HG02852 (cell line): ENCODE data around the gene TEKTIP1.
"Not testable (repeated sequence)": the region's sequence is repeated elsewhere in the genome, so short reads cannot be mapped to it uniquely, and the experiment has no call there.

Source experiments
- ATAC-seq: cut with Tn5 transposase; IDR thresholded peaks from one replicate; pipeline ENCODE4 v1.9.1; 2021; ENCODE audit warnings: mild to moderate bottlenecking, moderate library complexity; ENCODE audit not compliant: unreplicated experiment

TEKTIP1 gene

DNA sequence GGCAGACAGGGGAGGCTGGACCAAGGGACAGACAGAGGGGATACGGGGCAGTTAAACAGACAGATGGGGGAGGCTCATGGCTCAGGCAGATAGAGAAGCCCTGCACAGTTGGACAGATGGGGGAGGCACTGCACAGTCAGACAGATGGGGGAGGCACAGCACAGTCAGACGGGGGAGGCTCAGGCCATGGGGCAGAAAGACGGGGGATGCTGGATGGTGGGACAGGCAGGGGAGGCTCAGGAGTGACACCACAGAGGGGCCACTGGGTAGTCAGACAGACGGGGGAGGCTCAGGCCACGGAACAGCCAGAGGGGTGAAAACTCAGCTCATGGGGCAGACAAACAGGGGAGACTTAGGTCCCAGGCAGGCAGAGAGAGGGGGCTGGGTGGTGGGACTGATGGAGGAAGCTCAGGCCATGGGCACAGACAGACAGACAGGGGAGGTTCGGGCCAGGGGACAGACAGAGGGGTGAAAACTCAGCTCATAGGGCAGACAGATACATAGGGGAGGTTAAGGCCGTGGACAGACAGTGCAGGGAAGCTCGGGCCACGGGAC is 17.5 kb downstream of the TEKTIP1 start:
- ATAC-seq = no peak

DNA sequence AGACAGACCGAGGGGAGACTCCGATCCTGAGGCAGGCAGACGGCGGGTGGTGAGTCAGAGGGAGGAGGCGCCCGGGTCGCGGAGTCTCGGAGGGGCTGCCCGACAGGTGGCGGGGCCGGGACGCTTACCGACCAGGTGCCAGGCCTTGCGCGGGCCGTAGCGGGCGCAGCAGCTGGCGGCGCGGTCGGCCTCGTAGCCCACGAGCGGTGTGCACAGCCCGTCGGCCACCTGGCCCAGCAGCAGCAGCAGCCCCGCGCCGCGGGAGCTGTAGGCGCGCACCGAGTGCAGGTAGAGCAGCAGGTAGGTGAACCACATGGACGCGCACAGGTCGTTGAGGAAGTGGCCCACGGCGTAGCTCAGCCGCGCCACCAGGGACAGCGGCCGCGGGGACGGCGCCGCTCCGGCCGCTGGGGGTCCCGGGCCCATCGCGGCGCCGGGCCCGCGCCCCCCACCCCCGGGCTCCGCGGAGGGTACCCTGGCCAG is 18.0 kb downstream of the TEKTIP1 start:
- ATAC-seq = peak; percentile 28

DNA sequence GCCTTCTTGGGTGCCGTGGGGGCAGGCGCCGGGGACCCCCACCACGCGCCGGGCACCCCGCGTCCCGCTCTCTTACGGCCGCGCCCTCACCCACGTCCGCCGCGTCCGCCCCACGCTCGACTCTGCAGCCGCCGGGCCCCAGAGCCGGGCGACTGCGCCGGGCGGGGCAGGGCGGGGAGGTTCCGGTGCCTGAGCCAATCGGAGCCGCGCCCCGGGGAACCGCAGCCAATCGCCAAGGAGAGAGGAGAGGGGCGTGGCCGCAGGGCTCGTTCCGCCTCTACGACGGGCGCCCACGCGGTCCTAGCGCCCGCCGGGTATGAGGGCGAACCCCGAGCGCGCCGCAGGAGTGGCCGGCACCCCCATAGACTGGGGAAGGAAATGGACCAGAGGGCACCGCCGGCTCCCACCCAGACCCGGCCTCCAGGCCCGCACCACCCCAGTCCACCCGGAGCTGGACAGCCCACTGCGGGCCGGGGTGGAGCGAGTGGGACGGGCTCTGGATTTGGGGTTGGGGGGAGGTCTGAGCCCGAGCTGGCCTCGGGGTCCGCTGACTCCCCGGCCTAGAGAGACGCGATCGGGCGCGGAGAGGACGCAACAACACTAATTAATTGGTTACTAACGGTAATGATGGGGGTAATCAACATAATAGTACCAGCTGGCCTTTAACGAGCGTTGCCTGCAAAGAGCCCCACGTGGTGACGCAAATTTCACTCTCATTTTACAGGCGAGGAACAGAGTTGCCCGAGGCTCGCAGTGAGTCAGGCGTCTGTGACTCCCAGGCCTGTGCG is 18.7 kb downstream of the TEKTIP1 start, which contains the start of gene MFSD12:
MFSD12 (minus strand) TSS at position 126 of the 788 bp plus-strand sequence. CDS start 183 bp downstream, outside the sequence.
- ATAC-seq = peak; percentile 81

DNA sequence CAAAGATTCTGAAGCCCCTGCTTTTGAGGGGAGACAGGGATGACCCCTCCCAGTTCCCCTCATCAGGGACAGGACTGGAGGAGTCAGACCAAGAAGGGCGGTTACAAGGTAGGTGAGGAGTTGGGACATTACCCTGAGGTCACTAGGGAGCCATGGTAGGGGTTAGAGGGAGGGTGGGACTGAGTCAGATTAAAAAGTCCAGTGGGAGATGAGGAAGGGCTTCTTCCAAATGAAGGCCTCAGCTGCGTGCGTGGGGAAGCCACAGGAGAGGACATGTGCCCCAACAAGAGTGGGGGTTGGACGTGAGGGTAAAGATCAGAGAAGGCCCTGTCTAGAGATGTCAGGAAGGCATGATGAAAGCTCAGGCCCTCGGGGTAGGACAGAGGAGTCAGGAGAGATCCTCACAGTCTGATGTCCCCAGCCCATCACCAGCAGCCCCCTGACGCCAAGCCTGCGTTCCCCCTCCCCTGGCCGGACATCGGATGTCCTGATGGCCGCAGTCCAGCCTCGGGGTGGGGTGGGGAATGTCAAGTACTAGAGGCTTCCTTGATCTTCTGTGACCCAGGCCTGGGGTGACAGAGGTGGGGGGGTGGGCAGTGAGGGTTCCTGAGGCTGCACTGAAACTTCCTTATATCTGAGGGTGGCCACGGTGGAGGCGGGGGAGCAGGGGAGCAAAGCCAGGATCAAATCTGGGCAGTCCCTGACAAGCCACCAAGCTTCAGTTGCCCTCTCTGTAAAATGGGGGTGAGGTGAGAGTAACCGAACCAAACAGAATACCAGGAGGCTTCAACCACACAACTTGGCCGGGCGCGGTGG is 24.9 kb downstream of the TEKTIP1 start:
- ATAC-seq = no peak

DNA sequence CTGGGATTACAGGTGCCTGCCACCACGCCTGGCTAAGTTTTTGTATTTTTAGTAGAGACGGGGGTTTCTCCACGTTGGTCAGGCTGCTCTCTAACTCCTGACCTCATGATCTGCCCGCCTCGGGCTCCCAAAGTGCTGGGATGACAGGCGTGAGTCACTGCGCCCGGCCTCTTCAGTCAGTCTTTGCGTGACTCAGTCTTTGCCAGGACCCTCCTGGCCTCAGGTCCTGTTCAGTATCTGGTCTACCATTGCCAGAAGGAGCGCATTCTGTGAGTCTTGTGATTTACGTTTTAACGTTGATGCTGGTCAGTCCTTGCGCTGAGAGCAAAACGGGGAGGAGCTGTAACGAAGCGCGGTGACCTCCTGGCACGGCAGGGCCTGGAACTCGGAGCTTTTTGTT is 26.2 kb downstream of the TEKTIP1 start:
- ATAC-seq = no peak

DNA sequence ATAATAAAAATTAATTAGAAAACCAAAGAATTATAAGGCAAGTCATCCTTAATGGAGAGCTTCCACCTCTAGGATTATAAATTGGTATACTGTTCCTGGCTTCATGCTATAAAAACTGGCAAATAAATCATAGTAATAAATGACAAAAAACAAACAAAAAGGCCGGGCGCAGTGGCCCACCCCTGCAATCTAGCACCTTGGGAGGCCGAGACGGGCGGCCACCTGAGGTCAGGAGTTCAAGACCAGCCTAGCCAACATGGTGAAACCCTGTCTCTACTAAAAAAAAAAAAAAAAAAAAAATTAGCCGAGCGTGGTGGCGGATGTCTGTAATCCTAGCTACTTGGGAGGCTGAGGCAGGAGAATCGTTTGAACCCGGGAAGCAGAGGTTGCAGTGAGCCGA is 31.1 kb downstream of the TEKTIP1 start:
- not testable (repeated sequence) for ATAC-seq

DNA sequence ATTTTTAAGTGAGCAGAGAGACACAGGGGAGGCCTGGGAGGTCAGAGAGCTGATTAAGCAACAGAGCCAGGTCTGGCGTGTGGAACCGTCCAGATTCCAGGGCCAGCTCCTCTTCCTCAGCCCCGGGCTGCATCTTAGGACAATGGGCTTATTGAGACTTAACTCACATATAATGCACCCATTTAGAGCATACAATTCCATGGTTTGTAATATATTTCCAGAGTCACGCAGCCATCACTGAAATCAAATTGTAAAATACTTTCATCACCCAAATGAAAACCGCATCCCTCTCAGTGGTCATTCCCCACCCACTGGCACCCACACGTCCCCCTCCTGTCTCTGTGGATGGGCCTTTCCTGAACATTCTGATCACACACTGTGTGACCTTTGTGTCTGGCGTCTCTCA is 31.6 kb downstream of the TEKTIP1 start:
- ATAC-seq = no peak

DNA sequence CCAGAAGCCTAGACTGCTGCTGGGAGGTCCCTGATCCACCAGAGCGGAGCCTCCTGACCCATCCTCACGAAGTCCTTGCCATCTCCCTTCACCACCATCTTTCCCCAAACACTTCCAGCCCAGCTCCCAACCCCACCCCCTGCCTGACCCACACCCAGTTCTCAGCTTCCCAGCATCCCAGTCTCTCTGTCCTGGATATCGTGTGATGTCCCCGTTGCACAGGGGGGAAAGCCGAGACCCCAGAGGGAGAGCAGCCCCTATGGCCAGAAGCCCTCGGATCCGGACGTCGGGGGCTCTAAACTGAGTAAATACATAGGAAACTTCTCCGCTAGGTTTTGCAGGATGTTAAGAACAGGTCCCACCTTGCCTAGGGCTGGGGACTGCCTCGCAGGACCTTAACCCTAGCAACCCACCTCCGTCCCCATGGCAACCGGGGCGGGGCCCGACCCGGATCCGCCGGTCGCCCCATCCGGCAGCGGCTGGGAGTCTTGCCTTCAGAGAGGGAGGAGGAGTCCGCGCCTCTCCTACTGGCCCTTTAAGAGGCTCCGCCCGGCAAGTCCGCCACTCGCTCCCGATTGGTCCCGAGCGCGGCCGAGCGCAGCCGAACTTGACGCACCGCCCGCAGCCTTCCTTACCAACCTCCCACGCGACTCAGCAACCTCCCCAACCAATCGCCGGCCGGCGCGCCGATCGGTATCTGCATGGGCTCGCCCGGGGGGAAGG is 33.3 kb downstream of the TEKTIP1 start:
- ATAC-seq = peak; percentile 88

DNA sequence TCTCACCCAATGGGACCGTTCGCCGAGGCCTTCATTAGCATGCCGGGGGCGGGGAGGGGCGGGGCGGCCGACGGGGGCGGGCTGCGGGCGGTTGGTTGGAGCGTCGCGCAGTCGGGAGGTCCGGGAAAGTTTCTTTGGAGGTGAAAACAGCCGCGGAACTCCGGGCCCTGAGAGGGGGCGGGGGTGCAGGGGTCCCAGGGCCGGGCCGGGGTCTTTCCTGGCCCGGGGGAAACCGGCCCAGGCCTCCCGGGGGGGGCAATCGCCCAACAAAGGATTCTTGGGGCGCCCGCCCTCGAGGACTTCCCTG is 33.8 kb downstream of the TEKTIP1 start, which contains the start of gene HMG20B:
HMG20B (plus strand) TSS at position 90 of the 307 bp plus-strand sequence. CDS start 366 bp downstream, outside the sequence.
- peak; percentile 4 for ATAC-seq

DNA sequence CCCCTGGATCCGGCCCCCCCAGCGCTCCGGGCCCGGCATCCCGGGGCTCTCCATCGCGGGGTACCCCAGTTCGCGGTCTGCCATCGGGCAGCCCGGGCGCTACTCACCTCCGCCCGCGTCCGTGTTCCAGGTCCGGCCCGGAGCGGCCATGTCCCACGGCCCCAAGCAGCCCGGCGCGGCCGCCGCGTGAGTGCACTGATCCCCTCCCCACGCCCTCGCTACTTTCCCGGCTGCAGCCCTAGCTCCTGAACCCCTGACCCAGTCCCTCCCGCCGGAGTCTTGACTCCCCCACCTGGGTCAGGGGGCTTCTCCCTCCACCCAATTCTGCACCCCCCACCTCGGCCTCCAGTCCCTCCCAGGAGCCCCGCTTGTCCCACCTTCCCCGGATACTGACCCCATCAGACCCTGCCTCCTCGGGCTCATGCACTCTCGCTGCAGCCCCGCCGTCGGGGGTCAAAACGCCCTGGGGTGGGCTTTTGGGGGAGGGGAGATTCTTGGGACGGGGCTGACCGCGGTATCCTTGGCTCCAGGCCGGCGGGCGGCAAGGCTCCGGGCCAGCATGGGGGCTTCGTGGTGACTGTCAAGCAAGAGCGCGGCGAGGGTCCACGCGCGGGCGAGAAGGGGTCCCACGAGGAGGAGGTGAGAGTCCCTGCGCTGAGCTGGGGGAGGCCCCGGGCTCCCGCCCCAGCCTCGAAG is 34.3 kb downstream of the TEKTIP1 start:
- ATAC-seq = peak; percentile 10

DNA sequence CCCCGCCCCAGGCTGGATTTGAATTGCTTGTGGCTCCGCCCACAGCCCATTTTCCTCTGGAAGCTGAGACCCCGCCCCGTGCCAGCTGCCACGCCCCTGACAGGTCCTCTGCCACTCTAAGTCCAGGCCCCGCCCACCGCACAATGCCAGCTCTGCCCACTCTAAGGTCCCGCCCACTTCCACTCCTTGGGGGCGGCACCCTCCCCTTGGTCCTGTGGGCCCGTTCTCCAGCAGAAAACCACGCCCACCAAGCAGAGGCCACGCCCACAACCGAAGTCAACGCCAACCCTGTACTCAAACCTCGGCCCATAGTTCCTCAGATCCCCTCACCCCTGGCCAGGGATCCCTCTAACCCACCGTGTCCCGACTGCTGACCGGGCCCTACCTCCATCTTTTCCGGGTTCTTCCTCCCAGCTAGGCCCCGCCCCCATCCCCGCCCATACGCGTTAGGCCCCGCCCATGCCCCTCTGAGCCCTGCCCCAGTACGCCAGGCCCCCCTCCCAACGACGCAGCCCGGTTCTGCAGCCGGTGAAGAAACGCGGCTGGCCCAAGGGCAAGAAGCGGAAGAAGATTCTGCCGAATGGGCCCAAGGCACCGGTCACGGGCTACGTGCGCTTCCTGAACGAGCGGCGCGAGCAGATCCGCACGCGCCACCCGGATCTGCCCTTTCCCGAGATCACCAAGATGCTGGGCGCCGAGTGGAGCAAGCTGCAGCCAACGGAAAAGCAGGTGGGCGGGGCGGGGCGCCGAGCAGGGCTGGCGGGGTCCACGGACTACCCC is 35.1 kb downstream of the TEKTIP1 start:
- ATAC-seq = no peak

DNA sequence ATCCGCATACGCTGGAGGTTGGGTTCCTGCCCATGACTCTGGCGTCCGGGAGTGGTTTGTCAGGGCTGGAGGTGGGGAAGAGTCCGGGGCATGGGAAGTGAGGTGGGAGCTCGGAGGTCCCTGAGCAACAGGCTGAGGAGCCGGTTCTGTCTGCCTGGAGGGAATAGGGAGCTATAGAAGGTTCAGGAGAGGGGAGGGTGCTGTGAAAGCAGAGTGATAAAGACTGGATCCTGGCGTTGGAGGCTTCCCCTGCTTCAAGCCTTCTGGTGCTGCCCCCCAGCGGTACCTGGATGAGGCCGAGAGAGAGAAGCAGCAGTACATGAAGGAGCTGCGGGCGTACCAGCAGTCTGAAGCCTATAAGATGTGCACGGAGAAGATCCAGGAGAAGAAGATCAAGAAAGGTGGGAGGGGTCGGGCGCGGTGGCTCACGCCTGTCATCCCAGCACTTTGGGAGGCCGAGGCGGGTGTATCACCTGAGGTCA is 36.3 kb downstream of the TEKTIP1 start:
- no peak for ATAC-seq

DNA sequence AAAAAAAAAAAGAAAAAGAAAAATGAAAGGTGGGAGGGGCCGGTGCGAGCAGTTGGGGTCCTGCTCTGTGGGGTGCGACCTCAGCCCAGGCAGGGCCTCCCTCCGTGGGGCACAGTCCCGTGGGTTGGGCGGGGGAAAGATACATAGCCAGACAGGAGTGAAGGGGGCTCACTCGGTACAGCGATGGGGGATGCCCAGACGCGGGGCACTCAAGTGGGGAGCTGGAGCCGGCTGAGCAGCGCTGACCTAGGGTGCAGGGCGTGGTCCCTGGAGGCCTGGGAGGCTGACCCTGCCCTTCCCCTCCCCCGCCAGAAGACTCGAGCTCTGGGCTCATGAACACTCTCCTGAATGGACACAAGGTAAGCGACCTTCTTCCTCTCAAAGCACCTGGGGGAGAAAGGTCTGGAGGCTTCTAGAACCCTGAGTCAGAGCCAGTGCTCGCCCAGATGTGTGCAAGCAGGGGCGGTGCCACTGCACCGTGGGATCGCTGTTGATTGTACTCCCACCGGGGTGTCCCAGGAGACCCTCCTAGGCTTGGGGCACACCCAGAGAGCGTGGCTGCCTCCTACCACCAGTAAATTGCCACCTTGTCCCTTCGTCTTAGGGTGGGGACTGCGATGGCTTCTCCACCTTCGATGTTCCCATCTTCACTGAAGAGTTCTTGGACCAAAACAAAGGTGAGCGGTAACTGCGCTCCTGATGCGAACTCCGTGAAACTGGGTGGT is 37.1 kb downstream of the TEKTIP1 start:
- ATAC-seq = no peak

DNA sequence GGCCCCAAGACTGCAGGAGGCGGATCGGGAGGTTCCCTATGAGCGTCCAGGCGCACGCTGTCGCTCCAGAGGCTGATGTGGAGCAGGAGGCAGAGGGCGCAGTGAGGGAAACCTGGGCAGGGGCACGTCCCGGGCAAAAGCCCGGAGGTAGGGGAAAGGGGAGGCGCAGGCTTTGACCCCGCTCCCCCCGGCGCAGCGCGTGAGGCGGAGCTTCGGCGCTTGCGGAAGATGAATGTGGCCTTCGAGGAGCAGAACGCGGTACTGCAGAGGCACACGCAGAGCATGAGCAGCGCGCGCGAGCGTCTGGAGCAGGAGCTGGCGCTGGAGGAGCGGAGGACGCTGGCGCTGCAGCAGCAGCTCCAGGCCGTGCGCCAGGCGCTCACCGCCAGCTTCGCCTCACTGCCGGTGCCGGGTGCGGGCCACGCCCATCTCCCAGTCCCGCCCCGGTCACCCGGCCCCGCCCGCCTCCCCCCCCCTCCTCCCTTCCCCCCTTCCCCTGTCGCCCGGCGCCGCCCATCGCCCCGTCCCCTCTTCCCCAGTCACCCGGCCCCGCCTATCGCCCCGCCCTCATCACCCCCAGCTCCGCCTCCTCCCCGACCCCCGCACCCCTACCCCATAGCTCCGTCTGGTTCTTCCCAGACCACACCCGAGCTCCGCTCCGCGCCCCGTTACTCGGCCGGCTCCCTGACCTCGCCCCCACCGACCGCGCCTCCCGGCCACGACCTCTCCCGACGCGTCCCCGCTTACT is 37.9 kb downstream of the TEKTIP1 start:
- ATAC-seq = no peak

DNA sequence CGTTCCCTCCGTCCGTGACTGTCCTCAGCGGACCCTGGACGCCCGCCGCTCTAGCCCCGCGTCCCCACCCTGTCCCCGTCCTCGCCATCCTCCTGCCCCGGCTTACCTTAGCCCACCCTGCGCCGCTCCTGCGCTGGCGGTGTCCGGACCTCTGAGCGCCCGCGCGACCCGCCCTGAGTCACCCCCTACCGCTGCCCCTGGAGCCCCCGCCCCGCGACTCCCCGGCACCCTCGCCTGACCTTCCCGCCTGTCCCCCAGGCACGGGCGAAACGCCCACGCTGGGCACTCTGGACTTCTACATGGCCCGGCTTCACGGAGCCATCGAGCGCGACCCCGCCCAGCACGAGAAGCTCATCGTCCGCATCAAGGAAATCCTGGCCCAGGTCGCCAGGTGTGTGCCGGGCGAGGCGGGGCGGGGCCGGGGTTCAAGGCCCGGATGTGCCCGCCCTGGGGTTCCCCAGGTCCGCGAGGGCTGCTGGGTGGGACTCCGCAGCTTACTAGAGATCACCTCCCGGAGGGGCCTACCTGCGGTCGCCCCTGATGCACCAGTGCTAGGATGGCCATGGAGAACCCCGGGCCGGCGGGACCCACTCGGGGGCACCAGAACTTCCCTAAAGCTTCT is 38.9 kb downstream of the TEKTIP1 start:
- no peak for ATAC-seq

DNA sequence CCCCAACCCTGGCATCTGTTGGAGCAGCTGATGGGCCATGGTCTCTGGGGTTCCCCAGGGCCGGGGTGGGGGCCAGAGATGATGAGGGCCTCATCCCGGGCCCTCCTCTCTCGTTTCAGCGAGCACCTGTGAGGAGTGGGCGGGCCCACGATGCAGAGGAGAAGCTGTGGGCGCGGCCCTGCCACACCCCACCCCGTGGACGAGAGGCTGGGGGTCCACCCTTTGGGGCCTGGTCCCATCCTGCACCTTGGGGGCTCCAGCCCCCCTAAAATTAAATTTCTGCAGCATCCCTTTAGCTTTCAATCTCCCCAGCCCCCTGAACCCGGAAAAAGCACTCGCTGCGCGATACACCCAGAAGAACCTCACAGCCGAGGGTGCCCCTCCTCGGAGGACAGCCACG is 39.4 kb downstream of the TEKTIP1 start:
- no peak for ATAC-seq

DNA sequence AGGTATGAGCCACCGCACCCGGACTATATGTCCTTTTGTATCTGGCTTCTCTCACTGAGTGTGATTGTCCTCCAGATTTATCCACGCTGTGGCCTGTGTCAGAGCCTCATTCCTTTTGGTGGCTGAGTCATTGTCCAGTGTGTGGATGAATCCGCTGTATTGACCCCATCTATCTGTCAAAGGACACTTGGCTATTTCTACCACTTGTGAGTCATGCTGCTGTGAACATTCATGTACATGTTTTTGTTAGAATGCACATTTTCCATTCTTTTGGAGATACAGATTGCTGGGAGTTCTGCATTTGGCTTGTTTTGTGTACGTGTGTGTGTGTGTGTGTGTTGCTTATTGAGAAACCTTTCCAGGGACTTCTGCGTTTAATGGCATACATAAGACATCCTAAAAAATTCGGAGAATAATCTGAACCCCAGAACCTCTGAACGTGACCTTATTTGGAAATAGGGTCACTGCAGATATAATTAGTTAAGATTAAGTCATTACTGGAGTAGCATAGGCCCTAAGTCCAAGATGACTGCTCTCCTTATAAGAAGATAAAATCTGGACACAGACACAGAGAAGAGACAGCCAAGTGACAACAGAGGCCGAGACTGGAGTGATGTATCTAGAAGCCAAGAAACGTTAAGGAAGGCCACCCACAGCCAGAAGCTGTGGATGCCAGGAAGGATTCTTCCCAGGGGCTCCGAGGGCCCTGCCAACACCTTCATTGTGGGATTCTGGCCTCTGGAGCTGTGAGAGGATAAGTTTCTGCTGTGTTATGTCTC is 41.4 kb downstream of the TEKTIP1 start:
- no peak for ATAC-seq
